HG02852 (cell line): ENCODE measurements around the gene SPATA45.
A peak's percentile ranks its signal among the peaks of the same experiment; 100 is the strongest.
"Not testable (repeated sequence)": the region's sequence is repeated elsewhere in the genome, so short reads cannot be mapped to it uniquely, and the experiment has no call there.

Source experiments
- ATAC-seq: cut with Tn5 transposase; IDR thresholded peaks from one replicate; pipeline ENCODE4 v1.9.1; 2021; ENCODE audit warnings: mild to moderate bottlenecking, moderate library complexity; ENCODE audit not compliant: unreplicated experiment

Gene SPATA45

DNA sequence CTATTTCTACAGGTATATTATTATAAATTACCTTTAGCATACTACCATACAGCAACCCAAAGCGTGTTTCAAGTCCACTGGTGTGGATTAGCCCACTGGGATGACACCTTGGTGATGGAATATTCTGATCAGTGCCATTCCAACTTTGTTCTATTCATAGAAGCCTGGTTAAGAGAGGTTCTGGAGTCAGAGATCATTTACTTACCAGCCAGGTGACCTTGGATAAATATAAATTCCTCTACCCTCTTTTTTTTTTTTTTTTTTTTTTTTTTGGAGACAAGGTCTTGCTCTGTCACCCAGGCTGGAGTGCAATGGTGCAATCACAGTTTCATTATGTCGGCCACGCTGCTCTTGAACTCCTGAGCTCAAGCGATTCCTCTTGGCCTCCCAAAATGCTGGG lies at the start of gene SPATA45:
TSS of gene SPATA45 (minus strand) at position 101 of the 400 bp plus-strand sequence. CDS start 11,500 bp downstream, outside the sequence.
- no peak for ATAC-seq

DNA sequence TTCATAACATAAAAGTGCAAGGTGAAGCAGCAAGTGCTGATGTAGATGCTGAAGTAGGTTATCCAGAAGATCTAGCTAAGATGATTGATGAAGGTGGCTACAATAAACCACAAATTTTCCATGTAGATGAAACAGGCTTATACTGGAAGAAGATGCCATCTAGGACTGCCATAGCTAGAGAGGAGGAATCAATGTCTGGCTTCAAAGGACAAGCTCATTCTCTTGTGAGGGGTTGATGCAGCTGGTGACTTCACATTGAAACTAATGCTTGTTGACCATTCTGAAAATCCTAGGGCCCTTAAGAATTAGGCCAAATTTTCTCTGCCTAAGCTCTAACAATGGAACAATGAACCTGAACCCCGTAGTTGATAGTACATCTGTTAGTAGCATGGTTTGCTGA lies 44.7 kb upstream of the SPATA45 start:
- no peak for ATAC-seq

DNA sequence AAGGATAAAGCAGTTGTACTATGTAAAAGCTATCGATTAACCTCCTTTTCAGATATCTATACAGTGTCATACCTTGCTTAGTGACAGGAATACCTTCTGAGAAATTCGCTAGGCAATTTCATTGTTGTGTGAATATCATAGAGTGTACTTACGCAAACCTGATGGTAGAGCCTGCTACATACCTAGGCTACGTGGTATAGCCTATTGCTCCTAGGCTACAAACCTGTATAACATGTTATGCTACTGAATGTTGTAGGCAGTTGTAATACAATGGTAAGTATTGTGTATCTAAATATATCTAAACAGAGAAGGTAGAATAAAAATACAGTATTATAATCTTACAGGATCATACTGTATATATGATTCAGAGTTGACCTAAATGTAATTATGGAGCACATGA lies 37.1 kb upstream of the SPATA45 start:
- no peak for ATAC-seq

DNA sequence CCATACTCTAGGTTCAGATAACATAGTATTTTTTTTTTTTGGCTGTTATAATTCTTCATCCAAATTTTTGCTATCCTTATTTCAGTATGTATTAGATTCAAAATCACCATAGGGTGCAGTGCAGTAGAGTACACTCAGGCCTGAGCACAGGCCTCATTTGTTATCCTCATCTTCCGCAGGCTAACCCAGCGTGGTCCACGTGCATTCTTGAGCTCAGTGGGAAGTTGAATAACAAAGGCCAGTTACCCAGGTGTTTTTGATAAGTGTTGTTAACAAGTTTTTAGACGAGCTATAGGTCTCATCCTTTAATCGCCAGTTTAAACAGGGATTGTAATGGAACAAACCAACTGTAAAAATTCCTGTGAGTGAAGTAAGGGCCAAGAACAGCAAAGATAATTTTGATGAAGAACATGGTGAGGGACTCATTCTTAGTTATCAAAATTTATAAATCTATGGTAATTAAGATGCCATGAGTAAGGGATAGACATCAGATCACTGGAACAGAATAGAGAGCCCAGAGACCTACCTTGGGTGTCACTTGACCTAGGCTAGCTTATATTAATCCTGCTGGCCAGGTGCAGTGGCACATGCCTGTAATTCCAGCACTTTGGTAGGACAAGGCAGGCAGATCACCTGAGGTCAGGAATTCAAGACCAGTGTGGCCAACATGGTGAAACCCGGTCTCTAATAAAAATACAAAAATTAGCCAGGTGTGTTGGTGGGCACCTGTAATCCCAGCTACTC lies 32.7 kb upstream of the SPATA45 start:
- no peak for ATAC-seq

DNA sequence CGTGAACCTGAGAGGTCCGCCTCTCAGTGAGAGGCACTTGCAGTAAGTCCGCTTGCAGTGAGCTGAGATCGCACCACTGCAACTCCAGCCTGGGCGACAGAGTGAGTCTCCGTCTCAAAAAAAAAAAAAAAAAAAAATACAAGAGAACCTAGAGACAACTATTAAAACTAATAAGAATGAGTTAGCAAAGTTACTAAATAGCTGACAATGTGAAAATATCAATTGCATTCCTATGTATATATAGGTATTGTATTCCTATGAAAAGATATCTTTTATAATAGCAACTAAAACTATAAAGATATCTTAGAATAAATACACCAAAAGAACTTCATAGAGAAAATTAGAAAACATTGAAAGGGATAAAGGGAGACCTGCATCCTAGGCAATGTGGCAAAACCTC lies 31.0 kb upstream of the SPATA45 start:
- no peak for ATAC-seq

DNA sequence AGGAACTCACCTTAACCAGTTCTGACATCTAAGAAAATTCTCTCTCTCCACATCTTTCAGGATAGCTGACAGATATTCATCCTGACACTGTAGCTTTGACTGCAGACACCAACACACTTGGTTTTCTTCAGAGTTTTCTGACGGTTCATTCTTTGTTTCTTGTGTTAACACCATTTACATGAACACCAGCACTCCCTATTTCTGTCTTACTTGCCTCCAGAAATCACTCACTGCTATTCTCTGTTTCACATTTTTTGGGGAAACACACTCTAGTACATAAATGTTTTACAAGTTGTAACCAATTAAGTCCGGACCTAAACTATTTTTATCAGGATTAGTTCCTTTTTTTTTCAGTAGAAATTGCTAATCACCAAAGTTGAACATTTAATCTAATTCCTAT lies 26.1 kb upstream of the SPATA45 start:
- ATAC-seq = peak; percentile 88

DNA sequence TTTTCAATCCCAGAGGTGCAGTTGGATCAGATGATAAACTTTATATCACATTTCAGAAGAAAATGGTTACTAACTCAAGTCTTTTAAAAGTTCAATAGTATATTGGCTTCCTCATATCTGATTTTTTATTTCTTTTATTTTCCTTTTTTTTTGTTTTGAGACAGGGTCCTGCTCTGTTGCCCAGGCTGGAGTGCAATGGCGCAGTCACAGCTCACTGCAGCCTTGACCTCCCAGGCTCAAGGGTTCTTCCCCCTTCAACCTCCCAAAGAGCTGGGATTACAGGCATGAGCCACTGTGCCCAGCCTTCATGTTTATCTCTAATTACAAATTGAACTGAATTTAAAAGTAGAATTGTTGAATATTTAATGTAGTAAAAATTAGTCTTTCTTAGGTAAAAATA lies 24.5 kb upstream of the SPATA45 start:
- ATAC-seq = no peak

DNA sequence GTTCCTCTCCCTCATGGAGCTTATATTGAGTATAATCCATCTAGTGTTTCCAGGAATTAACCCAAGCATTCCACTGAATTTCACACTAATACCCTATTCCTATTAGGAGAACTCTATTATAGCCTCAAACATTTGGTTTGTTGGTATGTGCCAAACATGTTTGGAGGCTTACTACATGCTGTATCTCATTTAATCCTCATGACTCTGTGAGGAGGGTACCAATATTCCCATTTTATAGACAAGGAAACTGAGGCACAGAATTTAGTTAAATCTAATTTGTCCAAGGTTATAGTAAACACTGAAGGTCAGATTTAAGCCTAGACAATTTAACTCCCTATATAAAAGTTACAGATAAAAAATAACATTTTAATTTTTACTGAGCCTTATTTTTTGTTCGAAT lies 19.7 kb upstream of the SPATA45 start:
- ATAC-seq = no peak

DNA sequence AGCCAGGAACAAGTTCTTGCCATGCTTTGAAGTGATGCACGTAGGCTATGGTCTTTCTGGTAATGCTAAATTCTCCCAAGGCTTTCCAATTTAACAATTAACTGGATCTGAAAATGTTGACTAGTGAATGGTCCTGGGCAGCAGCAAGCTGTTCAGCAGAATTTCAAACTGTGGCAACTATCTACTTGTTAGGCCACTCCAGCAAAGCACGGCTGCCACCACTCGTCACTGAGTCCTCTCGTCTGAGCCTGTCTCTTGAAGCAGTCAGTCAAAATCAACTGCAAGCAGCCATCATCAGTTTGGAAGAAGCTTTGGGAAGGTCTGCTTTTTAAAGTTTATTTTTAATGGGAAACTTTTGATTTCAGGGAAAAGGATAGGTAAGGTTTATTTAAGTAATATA lies 16.8 kb upstream of the SPATA45 start:
- ATAC-seq = no peak

DNA sequence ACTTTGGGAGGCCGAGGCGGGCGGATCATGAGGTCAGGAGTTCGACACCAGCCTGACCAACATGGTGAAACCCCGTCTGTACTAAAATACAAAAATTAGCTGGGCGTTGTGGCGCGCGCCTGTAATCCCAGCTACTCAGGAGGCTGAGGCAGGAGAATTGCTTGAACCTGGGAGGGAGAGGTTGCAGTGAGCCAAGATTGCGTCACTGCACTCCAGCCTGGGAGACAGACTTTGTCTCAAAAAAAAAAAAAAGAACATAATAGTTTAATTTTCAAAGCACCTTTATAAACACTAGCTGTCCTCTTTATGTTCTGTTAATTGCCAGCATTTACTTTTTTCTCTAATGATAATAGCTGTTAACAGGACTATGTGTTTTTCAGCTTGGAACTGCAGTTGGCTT lies 15.9 kb upstream of the SPATA45 start:
- not testable (repeated sequence) for ATAC-seq

DNA sequence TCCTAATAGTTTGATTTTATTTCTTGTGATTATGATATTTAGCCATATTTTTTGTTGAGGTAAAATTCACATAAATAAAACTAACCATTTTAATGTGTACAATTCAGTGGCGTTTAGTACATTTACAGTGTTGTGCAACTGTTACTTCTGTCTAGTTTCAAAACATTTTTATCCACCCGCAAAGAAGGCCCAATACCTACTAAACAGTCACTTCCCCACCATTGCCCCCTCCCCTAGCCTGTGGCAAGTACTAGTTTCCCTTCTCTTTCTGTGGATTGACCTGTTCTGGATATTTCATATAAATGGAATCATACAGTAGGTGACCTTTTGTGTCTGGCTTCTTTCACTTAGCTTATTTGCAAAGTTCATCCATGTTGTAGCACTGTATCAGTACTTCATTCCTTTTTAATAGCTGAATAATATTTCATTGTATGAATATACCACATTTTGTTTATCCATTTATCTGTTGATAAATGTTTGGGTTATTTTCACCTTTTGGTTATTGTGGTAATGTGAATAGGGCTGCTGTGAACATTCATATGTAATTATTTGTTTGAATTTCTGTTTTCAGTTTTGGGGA lies 14.8 kb upstream of the SPATA45 start:
- ATAC-seq = no peak

DNA sequence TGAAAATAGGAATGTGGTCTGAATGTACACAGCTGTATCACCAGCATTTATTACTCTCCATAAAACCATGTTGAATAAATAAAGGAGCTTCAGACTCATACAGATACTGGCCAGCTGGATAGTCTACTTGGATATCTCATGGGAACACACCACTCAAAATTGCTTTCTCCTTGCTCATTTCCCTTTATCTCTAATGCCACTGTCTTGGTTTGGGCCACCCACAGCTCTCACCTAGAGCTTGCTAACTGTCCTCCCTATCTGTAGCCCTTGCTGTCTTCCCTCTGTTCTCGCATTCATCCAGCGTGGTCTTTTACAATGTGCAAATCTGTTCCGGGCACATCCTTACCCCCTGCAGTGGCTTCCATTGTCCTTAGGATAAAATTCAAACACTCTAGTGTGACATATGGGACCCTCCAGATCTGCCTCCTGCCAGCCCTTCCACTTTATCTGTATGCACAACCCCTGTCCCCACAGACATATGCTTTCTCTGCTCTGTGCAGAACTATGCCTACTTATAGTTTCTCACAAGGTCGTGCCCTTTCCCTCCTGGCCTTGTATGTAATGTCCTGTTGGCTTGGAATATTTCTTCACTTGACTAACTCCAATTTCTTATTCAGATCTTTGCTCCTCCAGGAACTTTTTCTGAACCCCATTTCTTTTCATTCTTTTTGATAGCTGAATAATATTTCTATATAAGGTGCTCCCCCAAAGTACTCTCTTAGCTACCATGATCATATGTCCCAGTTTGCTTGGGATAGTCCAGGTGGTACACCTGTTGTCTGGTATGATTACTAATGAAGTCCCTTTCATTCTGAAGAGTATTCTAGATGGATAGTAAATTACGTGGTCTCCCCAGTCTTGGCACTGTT lies 13.5 kb upstream of the SPATA45 start:
- no peak for ATAC-seq

DNA sequence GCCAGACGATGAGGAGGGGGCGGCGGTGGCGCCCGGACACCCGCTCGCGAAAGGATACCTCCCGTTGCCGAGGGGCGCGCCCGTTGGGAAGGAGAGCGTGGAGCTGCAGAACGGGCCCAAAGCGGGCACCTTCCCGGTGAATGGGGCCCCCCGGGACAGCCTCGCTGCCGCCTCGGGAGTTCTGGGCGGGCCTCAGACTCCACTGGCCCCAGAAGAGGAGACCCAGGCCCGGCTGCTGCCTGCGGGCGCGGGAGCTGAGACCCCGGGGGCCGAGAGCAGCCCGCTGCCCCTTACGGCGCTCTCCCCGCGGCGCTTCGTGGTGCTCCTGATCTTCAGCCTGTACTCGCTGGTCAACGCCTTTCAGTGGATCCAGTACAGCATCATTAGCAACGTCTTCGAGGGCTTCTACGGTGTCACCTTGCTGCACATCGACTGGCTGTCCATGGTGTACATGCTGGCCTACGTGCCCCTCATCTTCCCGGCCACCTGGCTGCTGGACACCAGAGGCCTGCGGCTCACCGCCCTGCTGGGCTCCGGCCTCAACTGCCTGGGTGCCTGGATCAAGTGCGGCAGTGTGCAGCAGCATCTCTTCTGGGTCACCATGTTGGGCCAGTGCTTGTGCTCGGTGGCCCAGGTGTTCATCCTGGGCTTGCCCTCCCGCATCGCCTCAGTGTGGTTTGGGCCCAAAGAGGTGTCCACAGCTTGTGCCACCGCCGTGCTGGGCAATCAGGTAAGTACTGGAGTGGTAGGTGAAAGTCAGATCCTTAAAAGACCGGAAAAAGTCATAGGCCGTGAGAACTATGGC lies 11.2 kb upstream of the SPATA45 start:
- peak; percentile 19 for ATAC-seq

DNA sequence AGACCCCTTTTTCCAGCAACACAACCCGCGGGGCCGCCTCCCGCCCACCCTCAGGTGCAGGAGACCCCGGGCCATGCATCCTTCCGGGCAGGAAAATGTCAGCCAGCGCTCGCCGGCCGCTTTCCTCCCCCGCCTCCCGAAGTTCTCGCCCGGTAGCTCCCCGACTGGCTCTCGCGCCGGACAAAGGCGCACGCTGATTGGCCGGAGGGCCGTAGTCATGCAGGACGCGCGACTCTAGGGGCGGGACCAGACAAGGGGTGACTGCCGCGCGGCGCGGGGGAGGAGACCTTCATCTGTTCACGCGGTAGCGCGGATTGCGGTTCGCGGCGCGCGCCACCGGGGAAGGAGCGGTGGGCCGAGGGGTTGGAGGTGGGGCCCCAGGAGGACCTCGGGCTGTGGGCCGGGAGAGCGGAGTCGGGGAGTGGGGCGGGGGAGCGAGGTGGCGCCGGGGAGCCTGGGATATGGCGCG lies 10.6 kb upstream of the SPATA45 start, which contains the start of gene FLVCR1:
TSS of gene FLVCR1 (plus strand) at position 284 of the 469 bp plus-strand sequence. CDS start at position 462, 178 bp downstream.
- ATAC-seq = peak; percentile 98

DNA sequence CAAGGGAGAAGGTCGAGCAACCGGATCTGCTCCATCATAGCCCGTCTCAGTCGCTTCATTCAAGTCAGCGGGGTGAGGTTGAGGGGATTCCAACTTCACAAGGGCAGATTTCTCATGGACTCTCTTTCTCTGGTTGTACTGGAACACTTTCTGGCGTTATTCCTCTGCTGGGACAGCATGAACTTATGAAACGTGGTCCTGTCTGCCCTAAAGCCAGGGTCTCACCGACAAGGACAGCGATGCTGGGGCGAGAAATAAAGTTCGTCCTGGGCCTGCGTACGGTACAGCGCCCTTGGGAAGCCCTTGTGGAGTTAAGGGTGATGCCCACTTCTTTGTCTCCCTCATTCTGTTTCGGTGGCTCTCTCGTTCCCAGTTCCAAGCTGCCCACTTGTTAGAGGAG lies 9.3 kb upstream of the SPATA45 start:
- no peak for ATAC-seq

DNA sequence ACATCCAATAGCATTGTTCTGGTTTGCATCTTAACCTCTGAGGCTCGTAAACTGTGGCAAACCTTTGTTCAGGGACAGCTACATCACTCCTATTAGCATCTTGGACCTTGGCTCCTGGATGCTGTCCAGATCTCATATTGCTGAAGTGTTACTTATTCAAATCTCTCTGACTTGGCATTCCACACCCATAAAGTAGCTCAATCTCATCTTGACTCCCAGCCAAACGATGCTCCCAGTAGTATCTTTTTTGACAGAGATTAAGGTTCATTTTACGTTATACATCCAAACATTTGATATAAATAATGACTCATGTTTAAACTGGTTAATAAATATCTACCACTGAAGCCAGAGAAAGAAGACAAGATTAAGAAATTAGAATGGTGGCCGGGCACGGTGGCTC lies 6.2 kb upstream of the SPATA45 start:
- no peak for ATAC-seq

DNA sequence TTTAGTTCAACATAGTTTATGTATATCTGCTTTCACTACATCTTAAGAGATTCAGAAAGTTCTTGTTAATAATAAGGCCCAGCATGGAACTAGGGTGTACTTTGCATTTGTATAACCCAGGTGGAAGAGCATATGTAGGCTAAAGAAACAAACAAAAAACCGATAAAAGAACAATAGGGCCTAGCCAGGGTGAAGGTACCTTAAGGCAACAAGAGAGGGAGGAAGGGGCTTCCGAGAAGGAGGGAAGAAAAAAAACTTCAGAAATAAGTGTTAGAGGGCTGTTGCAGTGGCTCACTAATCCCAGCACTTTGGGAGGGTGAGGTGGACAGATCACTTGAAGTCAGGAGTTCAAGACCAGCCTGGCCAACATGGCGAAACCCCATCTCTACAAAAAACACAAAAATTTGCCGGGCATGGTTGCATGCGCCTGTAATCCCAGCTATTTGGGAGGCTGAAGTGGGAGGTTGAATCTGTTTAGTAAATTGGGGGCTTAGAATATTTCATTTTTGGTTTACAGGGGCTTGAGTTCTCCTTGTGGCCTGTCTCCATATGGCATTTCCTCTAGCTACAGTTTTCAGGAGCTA lies 4.7 kb upstream of the SPATA45 start:
- ATAC-seq = no peak

DNA sequence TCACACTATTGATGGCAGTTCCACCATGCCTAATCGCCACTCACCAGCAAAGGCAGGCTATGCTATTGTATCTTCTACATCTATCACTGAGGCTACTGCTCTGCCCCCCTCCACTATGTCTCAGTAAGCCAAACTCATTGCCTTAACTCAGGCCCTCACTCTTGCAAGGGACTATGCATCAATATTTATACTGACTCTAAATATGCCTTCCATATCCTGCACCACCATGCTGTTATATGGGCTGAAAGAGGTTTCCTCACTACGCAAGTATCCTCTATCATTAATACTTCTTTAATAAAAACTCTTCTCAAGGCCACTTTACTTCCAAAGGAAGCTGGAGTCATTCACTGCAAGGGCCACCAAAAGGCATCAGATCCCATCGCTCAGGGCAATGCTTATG lies 2.9 kb downstream of the SPATA45 start:
- ATAC-seq = not testable (repeated sequence)

DNA sequence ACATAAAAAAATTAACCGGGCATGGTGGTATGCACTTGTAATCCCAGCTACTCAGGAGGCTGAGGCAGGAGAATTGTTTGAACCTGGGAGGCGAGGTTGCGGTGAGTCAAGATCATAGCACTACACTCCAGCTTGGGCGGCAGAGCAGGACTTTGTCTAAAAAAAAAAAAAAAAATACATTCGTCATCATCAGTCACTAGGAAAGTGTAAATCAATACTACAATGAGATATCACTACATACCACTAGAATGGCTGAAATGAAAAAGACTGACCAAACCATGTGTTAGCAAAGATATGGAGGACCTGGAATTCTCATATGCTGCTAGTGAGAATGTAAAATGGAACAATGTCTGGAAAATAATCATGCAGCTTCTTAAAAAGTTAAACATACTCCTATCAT lies 9.3 kb downstream of the SPATA45 start:
- ATAC-seq = no peak
